NCI-H510A treated with DMSO at 0.1 percent for 48 hours (cell line): ENCODE data around the gene URB1.
"Not testable (repeated sequence)": the region's sequence is repeated elsewhere in the genome, so short reads cannot be mapped to it uniquely, and the experiment has no call there.

Experiments
- DNase-seq: peaks from one replicate; lab custom pipeline; 2025; lab: John Stamatoyannopoulos, UW

Gene URB1

GRCh38 chr21:32297449-32297848 lies 95.4 kb downstream of the URB1 start:
- no peak for DNase-seq

GRCh38 chr21:32285476-32285875 lies 107.3 kb downstream of the URB1 start:
- no peak for DNase-seq

GRCh38 chr21:32282992-32283391 lies 109.8 kb downstream of the URB1 start:
- no peak for DNase-seq

- no peak for DNase-seq
Observed at GRCh38 chr21:32281531-32281930, 111.3 kb downstream of the URB1 start.

GRCh38 chr21:32279377-32279680 lies 113.5 kb downstream of the URB1 start:
- no peak for DNase-seq

GRCh38 chr21:32278518-32279376 lies 114.1 kb downstream of the URB1 start, which contains the start of gene MIS18A:
Gene MIS18A, minus strand, starts transcription at chr21:32279049. Its CDS starts 35 bp downstream, at chr21:32279014.
- DNase-seq: peak; percentile 98

- peak; percentile 7 for DNase-seq
Observed at GRCh38 chr21:32278103-32278502, 114.7 kb downstream of the URB1 start.

GRCh38 chr21:32276671-32277070 lies 116.1 kb downstream of the URB1 start:
- no peak for DNase-seq

- no peak for DNase-seq
Observed at GRCh38 chr21:32270748-32271147, 122.1 kb downstream of the URB1 start.

GRCh38 chr21:32265321-32265720 lies 127.5 kb downstream of the URB1 start:
- DNase-seq: not testable (repeated sequence)

- no peak for DNase-seq
Observed at GRCh38 chr21:32261929-32262328, 130.9 kb downstream of the URB1 start.
